Vagina (tissue), 2 donors: ENCODE measurements around the gene SETD1A.

Source experiments
- CTCF ChIP-seq, 3 experiments: fragments of 450-650 bp in 2 of 3; fragments of 200-600 bp in 1 of 3; sonication (generic) in 1 of 3; IDR thresholded peaks; one replicate each; pipeline ENCODE4 v1.5.1; 2017 to 2019; ENCODE audit warnings: antibody characterized with exemption in 3 of 3, mild to moderate bottlenecking in 2 of 3, moderate library complexity in 2 of 3
- POLR2A ChIP-seq, 2 donors: fragments of 450-650 bp; IDR thresholded peaks; one replicate each; pipeline ENCODE4 v1.6.1; 2017; ENCODE audit warnings: antibody characterized with exemption in 2 of 2, mild to moderate bottlenecking in 2 of 2, moderate library complexity in 2 of 2
- POLR2AphosphoS5 ChIP-seq, 2 donors: sonication (generic); formaldehyde crosslinking; IDR thresholded peaks; one replicate each; pipeline ENCODE4 v1.9.0; 2017; ENCODE audit warnings: antibody characterized with exemption in 2 of 2, mild to moderate bottlenecking in 2 of 2, low read depth in 1 of 2; ENCODE audit not compliant: insufficient read depth in 1 of 2

DNA sequence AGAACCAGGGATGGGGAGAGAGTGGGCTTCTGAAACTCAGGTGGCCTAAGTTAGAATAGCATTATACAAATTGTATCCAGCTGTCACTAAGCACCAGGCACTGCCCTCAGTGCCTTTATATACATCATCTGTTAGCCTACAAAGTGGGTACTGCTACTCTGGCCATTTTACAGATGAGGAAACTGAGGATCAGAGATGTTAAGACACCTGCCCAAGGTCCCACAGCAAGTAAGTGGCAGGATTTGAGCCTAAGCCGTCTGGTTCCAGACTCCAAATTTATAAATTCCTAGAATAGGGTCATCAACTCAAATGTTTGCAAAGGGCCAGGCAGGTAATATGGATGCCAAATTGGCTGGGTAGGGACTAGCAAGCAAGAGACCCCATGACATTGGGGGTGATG is 6.4 kb upstream of the SETD1A start:
- TF ChIP-seq POLR2A (IDR thresholded peaks at IDR 0.05) (no peak), POLR2AphosphoS5 (IDR thresholded peaks at IDR 0.05; ENCODE audit: insufficient read depth in 1 of 2, low read depth in 1 of 2) (no peak), CTCF (IDR thresholded peaks at IDR 0.05) (no peak)
